ENCODE results near the gene FRMPD4.

DNA sequence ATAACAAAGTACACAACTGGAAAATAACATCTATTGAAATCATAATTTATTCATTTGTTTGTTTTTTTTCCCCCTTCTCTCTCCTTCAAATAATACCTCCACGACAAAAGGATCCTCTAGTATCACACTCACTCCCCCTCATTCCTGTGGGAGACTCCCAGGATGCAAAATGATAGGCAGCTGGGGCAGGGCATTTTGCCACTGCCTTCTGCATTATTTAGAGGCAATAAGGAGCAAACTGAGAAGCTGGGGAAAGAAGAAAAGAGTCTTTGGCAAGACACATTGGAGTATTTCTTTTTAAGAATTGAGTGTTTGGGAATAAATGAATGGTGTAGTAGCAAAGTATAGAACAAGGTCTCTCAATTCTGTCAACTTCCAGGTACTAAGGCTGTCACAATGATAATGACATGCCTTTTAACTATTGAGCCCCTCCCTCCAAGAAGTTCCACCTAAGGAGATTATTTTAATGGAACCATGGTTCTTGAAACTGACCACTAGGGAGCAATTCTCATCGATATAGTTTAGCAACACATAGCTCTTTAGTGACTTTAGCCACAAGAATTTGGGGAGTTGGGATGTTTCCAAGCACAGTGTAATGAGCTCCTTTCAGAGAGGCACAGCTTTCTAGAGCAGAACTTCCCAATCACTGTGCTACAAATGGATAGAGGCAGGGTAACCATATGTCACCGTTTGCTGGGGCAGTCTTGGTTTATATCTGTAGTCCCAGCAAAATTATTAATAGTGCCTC, 303.3 kb downstream of the FRMPD4 start:
- TF ChIP-seq, protein P1, sequence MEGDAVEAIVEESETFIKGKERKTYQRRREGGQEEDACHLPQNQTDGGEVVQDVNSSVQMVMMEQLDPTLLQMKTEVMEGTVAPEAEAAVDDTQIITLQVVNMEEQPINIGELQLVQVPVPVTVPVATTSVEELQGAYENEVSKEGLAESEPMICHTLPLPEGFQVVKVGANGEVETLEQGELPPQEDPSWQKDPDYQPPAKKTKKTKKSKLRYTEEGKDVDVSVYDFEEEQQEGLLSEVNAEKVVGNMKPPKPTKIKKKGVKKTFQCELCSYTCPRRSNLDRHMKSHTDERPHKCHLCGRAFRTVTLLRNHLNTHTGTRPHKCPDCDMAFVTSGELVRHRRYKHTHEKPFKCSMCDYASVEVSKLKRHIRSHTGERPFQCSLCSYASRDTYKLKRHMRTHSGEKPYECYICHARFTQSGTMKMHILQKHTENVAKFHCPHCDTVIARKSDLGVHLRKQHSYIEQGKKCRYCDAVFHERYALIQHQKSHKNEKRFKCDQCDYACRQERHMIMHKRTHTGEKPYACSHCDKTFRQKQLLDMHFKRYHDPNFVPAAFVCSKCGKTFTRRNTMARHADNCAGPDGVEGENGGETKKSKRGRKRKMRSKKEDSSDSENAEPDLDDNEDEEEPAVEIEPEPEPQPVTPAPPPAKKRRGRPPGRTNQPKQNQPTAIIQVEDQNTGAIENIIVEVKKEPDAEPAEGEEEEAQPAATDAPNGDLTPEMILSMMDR (IDR thresholded peaks at IDR 0.05) = no peak
- TF ChIP-seq POLR2A (IDR thresholded peaks at IDR 0.05) = no peak
